Omental fat pad (tissue), 4 donors: ENCODE measurements around the gene IER5L. TPM values are rescaled to one million over a fixed set of nuclear protein-coding genes. Genes with fewer than 3 reads are reported as not detected.

Experiments
- ATAC-seq: fragments of 150-250 bp; one replicate; pipeline ENCODE4 v1.9.1; 2016; ENCODE audit warnings: mild to moderate bottlenecking, moderate library complexity; ENCODE audit not compliant: low FRiP score
- DNase-seq: peaks from one replicate; pipeline ENCODE4 v3.0.0-alpha.2; 2019; ENCODE audit warnings: low spot score
- CTCF ChIP-seq, 3 donors: fragments of 450-650 bp; IDR thresholded peaks; one replicate each; pipeline ENCODE4 v1.5.1; 2016 to 2017; ENCODE audit warnings: antibody characterized with exemption in 3 of 3, mild to moderate bottlenecking in 3 of 3, moderate library complexity in 2 of 3
- total RNA-seq, 4 donors: library from RNA; depleted of rRNA; stranded (reverse); fragments of >200 nt; gene quantifications; one replicate each; pipeline ENCODE4 v1.1.0, GENCODE V29; 2016

The IER5L gene
- total RNA-seq, 4 donors from 2014 or later, result 9.0 to 23.9 (median 20.2) TPM

GRCh38 chr9:129182625-129183494, 4.8 kb upstream of the IER5L start:
- no peak for TF ChIP-seq CTCF (IDR thresholded peaks at IDR 0.05)
- DNase-seq (no peak), ATAC-seq (no peak)

DNA sequence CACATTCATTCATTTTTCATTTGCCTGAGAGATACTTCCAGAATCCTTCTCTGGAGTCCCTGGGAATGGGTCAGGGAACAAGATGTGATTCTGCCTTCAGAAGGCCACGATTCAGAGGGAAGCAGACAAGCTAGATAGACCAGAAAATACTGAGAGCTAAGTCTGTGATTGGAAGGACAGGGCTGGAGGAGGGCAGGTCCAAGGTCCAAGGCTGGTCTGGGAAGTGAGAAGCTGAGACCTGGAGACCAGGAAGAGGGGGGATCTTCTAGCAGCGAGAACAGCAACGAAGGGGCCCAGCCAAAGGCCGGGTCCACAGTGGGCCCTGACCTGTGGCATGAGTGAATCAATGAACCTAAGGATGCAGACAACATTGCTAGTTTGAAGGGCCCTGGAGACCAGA, 4.1 kb upstream of the IER5L start:
- no peak for ATAC-seq
- DNase-seq, result no peak
- no peak for TF ChIP-seq CTCF (IDR thresholded peaks at IDR 0.05)

- DNase-seq (no peak), ATAC-seq (no peak)
- no peak for TF ChIP-seq CTCF (IDR thresholded peaks at IDR 0.05)
Measured at GRCh38 chr9:129181246-129181645, 3.2 kb upstream of the IER5L start.

DNA sequence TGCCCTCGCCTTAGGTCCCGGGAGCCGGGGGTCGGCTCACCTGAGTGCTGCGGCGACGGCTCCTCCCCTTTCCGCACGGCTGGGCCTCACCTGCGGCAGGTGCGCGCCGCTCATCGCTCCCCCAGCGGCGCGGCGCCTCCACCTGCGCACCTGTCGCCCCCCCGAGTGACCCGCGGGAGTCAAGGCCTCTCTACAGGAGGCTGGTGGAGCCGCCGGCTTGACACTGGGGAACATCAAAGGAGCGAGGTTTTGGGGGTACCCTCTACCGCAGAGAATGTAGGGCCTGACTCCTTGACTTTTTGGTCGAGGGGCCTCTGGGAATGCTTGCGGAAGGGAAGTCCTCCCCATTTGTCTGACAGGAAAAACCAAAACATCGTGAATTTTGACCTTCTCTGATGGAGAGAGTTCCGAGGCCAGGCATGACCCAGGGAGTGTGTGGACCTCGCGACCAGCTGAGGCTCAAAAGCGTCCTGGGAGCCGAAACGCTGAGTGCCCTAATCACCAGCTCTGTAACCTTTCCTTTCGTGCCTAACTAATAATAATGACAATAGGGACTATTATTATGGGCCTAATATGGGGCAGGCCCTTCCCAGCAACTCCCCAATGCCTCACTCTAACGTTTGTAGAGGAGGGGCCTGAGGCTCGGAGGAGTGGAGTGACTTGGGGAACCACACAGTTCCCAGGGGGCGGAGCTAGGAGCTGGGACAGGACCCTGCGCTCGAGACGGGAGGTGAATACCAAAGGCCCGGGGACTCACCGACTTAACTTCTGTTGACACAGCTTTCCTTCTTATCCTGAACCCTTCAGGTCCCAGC, 714 bp upstream of the IER5L start:
- no peak for TF ChIP-seq CTCF (IDR thresholded peaks at IDR 0.05)
- ATAC-seq (no peak), DNase-seq (no peak)

DNA sequence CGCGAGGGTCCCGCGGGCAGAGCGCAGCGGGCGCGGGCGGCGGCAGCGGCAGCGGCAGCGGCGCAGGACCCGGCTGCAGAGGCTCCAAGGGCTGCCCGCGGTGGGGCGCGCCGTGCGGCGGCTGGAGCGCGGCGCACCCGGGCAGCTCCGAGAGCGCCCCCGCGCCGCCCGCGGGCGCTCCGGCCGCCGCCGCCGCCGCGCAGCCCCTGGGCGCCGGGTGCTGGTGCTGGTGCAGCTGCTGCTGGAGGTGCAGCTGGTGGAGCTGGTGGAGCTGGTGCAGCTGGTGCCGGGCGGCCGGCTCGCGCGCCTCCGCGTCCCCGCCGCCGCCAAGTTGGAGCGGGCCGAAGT, 644 bp downstream of the IER5L start:
- ATAC-seq, result no peak
- TF ChIP-seq CTCF (IDR thresholded peaks at IDR 0.05), result no peak
- DNase-seq, result no peak

GRCh38 chr9:129176701-129177442, 1.2 kb downstream of the IER5L start:
- no peak for TF ChIP-seq CTCF (IDR thresholded peaks at IDR 0.05)
- DNase-seq (no peak), ATAC-seq (no peak)
